ENCODE data around the gene LRP1B.
"Not testable (repeated sequence)": the region's sequence is repeated elsewhere in the genome, so short reads cannot be mapped to it uniquely, and the experiment has no call there.

The LRP1B gene

DNA sequence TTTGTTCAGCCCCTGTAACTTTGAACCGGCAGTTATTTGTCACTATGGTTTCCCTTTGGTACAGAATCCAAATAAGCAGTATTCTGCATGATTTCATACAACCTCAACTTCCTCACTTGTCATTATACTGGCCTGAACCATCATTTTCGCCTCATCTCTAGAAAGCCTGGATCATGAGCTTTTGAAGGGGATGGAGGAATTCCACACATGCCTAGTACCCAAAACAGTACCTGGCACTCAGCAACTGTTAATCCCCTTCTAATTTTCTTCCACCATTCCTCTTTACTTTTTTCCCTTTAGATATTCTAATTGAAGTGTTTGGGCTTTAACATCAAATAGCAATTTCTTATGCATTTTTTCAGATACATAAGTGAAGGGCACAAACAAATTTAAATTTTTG lies 1776.3 kb downstream of the LRP1B start:
- no peak for DNase-seq

DNA sequence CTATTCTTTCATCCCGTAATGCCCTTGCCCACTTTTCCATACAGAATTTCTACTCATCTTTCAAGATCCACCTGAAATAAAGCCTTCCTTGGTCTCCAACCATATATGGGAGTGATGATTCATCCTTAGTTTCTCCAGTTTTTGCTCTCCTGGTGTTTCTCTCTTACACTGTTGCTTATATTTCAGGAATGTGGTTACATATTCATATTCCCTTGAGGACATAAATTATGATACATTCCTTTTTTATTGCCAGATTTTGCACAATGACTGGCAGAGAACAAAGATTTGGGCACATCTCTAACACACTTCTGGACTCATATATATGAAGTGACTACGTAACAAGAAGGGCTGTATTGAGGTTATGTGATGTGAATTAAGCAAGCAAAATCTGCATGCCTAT lies 1777.3 kb downstream of the LRP1B start:
- DNase-seq, result no peak

DNA sequence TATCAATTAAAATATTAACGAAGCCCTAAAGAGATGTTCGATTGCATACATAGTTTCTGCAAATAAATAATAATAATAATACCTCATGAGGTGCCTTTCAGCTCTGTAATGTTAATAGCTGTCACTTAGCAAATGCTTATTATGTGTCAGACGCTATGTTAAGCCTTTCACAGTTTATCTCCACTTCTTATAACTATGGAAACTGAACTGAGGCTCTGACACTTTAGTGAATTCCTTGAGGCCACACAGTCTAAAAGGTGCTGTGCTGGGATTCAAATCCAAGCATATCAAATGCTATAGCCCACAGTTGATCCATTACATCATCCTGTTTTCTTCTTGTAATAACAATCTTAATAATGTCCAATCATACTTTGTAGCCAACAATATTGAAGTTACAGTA lies 1779.1 kb downstream of the LRP1B start:
- no peak for DNase-seq

DNA sequence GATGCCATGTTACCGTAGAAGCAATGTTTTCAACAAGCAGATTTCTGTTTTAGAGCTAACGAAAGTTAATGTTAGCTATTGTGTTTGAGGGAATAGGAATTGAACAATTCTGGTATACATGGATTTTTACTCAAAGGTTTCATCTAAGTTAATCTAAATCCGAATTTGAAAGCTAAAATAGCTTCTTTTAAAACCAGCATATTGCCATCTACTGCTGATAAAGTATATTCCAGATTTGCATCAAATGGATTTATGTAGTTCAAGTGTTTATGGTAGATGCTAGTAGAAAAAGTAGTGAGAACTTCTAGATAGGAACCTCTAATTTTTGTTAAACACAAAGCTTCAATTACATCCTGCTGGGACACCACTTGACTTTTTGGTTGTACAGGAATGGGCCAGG lies 1781.1 kb downstream of the LRP1B start:
- no peak for DNase-seq

DNA sequence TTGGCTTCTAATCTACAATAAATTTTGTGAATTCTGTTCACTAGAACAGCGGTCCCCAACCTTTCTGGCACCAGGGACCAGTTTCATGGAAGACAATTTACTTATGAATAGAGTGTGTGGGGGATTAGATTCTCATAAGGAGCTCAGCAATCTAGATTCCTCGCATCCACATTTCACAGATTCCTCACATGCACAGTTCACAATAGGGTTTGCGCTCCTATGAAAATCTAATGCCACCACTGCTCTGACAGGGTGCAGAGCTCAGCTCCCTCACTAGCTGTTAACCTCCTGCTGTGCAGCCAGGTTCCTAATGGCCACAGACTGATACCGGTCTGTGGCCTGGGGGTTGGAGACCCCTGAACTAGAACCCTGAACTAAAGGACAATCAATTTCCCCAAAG lies 1782.0 kb downstream of the LRP1B start:
- no peak for DNase-seq

DNA sequence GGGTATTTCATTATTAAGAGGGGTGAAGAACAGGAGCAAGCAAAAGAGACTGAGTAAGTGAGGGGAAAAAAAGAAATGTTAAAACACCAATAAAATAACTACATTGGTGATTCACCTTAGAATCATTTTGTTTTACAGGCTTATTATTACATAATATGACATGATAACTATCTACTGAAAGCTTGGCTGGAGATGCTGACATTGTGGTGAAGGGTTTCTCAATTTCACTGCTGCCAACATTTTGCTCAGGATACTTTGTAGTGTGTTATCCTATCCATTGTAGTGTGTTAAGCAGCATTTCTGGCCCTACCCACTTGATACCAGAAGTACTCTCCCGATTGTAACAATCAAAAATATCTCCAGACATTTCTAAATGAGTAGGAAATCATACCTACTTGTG lies 1786.0 kb downstream of the LRP1B start:
- no peak for DNase-seq

DNA sequence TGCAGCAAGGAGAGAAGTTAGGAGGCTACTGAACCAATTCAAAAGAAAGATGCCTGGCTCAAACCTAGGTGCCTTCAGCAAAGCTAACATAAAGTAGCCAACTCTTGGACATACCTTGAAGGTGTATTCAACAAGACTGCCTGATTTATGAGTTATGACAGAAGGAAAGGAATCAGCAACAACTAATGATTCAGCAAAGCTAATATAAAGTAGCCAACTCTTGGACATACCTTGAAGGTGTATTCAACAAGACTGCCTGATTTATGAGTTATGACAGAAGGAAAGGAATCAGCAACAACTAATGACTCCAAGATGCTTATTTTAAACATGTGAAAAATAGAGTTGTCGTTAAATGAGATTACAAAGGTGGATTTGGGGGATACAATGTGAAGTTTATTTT lies 1786.5 kb downstream of the LRP1B start:
- not testable (repeated sequence) for DNase-seq

DNA sequence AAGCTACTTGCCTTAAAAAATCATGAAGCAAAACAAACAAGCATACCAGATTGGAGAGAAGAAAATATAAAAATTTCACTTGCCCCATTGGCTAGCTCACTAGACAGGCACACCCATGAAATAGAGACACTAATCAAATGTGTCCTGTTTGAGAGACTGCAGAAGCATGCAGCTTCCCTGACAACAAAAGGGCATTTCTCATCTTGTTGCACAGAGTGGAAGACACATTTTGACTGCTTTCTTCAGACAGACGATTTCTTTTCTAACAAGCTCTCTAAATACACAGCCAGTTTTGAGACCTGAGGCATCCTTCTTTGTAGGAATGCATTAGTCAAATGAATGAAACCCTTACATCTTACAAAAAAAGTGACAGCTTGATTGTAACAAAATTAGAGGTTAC lies 1792.0 kb downstream of the LRP1B start:
- DNase-seq, result no peak

DNA sequence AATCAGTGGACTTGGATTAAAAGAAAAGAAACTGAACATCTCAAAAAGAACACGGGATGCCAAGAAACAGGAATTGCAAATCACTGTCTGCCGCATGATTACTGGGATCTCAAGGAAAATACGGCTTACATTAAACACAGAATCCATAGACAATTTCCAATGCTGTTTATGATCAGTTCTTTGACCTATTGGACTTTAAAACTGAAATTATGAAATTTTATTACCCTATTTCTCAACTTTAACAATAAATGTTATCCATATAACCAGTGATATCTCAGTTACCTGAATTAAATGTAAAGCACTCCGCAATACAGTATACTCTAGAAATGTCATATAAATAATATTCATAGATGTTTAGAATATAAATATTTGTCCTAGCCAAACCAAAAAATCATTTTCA lies 1793.8 kb downstream of the LRP1B start:
- no peak for DNase-seq

DNA sequence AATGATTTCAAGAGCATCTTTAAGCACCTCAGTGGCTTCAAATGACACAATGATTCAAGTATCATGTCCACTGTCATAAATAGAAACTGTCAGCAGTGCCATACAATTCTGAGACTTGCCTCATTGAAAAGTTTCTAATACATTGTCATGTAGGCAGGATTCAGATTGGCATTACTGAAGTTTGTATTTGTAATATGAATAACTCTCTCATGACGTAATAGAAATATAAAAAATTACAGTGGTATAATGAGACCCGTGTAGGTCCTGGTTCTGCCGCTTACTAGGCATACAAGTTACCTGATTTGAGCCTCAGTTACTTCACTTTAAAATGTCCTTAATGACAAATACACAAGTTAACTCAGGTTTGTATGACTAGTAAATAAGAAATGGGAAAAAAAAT lies 1814.5 kb downstream of the LRP1B start:
- no peak for DNase-seq

DNA sequence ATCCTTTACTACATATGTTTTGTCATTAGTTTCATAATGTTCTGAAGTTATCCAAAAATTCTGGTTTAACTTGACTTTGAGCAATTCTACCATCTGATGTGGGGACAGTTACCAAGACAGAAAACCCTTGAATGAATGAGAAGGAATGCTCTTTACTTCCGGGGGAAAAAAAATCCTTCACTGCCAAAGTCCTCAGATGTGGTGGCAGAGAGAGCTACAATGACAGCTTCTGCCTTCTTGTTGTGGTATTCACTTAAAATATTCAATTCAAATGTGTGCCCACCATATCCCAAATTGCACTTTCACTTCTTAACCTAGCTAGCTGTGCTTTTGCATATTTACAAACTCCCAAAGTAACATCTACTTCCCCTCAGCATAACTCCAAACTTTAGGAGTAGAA lies 1818.9 kb downstream of the LRP1B start:
- no peak for DNase-seq

DNA sequence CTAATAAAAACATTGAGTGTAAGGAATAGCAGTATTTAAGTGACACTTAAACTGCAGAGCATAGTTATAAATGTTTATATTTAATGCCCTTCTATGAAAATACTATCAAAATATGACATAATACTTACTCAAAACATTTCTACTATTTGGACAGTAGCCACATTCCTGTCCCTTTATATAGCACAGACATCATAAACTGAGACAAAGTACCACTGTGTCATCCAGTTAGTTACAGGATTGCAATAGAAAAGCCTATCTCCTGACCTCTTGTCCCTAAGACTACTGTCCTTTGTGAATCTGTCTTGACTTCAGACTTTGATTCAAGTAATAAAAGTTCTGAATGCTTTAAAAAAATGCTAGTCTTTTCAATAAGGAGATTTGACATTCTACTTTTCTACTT lies 1822.1 kb downstream of the LRP1B start:
- DNase-seq, result no peak

DNA sequence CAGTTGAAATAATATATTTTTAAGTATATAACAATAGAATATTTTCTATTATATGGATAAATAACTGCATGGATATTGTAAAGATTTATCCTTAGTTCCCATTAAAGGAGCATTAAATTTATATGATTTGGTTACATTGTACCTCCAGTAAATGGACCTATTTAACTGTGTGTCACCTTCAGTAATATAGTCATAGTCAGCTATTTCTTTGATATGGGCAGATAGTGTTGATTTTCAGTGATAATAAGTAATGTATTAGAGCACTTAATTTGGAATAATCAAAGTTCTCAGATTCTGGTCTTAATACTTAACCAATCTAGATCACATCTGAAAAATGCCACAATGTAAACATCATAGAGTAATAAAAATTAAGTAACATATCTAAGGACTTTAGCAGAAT lies 1823.3 kb downstream of the LRP1B start:
- DNase-seq, result no peak

DNA sequence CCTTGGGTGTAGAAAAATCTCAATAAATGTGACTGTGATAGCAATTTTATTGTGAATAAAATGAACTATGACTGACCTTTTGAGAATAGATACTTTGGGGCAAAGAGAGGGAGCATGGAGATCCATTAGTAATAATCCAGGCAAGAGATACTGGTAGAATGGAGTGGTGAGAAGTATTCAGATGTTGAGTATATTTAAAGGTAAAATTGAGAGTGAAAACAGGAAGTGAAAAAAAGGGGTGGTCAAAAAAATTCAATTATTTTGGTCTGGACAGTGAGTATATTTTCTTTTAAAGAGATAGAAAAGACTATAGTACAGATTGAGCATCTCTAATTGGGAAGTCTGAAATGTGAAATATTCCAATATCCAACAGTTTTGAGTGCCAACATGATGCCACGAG lies 1835.0 kb downstream of the LRP1B start:
- DNase-seq, result no peak

DNA sequence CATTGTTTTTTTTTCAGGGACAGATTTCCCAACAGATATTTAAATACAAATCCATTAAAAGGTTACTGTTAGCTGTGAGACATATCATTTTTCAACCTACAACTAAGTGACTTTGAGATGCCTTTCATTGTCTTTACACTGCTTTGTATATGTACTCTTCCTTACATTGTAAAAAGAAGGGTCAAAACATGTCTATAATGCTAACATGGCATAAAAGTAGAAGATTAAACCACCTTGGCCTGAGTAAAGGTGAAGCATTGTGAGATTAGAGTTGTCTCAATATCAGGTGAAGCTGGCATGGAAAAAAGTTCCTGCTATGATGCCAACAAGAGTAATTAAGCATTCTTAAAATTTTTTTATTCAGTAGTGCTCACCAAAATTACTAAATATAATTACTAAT lies 1842.1 kb downstream of the LRP1B start:
- DNase-seq, result no peak

DNA sequence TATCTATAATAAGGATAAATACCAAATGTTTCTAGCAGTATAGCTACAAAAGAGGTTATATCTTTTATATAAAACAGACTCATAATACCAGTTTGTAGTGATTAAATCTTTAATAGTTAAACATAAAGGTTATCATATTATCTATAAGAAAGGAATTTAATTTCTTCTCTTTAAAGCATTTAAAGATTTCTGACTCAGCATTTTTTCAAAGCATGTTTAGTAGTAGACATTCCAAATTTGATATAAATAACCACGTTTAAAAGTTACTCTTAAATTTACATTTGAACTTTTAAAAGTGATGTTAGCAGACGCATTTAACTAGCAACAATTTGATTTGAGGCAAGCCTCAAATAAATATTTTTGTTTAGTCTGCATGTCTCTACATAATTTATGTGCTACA lies 1842.6 kb downstream of the LRP1B start:
- DNase-seq, result no peak

DNA sequence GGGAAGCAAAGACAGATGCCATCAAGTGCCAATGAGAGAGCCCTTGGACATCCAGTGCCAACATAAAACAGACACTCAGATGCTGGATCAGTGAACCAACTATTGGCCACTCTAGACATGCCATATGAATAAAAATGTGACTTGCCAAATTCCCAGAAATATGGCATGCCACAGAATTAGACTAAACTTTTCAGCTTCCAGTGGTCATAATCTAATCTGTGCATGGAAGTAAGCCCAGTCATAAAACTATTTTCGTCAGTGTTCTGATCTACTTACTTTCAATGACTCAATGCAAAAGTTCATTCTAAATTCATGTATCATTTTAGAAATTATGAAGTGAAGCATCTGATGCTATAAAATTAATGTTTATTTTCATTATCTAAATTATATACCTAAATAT lies 1844.4 kb downstream of the LRP1B start:
- DNase-seq, result no peak

DNA sequence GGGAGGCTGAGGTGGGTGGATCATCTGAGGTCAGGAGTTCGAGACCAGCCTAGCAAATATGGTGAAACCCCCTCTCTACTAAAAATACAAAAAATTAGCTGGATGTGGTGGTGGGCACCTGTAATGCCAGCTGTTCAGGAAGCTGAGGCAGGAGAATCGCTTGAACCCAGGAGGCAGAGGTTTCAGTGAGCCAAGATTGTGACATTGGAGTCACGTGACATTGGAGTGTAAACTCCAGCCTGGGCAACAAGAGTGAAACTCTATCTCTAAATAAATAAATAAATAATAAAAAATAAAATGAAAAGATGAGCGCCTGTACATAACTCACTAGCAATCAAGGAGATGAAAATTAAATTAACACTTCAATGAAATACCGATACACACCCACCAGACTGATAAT lies 1853.5 kb downstream of the LRP1B start:
- DNase-seq, result not testable (repeated sequence)

DNA sequence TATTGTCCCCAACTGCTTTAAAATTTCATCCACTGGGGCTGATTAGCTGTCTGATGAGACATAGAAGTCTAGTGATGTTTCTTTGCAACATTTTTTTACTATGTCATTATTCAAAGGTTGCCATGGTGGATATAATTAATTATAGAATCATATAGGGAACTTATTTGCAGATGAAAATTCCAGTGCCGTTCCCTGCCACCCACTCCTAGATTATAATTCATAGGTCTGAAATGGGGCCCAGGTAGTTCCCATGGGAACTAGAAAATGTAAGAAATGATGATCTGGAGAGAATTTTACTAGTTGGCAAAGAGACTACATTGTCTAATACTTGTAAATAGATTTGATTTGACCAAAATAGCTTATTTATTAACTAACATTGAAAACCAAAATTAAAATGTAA lies 1854.2 kb downstream of the LRP1B start:
- no peak for DNase-seq

DNA sequence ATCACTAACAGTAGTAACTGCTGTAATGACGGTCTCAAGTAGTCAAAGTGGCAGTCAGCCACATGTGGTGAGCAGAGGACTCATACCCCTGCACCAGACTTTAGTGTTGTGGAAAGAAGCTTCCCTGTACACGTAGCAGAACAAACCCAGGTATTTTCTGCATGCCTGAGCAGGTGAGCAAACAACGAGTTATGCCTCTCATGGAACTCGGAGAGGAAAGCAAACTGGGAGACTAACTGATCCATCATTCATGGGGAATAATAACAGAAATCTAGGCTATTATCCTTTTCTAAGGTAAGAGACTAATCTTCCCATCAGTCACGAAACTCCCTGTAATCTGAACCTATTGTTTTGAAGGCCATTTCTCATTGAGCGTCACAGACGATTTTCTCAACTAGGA lies 1855.4 kb downstream of the LRP1B start:
- no peak for DNase-seq

DNA sequence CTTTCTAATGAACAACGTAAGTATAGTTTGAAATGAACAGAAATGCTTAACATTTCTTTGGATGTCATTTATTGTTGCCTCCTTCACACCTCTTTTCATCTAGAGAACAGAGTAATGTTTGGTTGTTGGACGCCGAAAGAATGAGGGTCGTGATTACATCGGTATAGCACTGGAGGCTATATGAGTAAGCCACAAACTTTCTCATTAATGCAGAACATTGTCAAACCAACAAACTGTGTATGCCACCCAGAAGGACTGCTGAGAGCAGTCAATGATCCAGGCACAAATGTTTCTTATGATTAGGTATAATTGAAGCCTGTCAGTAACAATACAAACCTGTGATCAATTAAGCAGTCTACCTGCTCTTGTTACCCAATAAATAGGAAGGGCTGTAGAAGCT lies 1855.9 kb downstream of the LRP1B start:
- no peak for DNase-seq

DNA sequence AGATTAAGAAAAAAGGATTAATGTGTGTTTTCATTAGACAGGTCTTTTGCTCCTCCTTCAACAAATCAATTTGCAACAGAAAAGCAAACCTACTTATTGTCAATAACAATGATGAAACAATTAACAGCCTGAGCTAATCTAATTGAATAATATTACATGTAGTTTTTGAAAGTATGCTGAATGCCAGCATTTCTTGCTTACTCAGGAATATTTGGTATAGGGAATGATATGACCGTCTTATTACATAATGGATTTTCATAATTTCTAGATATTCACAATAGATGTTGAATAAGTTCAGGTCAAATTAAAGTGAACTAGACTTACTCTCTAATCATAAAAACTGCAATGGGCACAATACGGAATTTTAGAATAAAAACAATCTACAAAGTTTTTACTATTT lies 1856.9 kb downstream of the LRP1B start:
- no peak for DNase-seq

DNA sequence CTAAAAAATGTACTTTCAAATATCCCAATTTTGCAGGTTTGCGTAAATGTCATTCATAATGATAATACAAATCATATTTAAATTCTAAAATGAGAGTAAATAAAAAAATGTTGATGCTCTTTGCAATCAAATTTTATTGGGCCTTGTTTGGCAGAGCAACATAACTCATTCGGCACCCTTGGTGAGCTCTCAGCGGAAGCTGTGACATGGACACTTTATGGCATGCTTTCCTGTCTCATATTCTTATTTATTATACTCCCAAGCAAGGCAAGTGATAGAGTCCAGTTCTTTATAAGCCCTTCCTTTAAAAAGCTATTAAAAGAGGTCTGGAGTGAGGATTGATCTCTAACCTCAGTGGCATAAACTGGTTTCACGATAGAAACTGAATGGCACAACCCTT lies 1857.4 kb downstream of the LRP1B start:
- DNase-seq, result no peak

DNA sequence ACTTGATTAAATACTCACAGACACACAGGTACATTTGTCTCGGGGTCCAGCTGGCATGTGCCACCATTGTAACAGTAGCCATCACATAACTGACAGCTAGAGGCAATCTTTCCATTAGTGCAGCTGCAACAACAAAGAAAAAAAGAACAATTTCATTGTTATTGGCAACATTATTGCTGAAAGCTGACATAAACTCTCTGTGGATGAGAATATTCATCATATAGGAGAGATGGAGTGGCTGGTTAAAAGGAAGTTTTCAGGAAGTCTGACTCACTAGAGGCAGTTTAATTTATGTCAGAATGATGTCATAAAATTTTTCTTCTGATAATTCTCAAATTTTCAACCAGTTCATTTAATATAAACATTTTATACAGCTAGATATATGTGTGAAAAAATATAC lies 1860.6 kb downstream of the LRP1B start:
- DNase-seq, result no peak

DNA sequence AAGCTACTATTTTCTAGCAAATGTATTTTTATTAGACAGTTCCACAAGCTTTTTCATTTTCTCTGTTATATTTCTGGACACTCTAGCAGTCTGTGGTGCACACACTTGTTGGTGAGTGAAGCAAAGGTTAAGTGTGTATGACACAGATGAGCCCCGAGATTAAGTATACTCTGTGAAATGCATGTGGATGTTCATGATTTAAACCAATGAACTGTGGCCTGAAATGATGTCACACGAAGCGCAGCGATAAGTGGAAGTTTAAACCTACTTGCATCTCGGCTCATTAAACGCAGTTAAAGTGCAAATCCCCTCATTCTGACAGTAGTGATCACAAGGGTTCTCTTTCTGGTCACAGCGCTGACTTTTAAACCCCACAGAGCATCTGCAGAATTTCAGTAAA lies 1861.8 kb downstream of the LRP1B start:
- no peak for DNase-seq

DNA sequence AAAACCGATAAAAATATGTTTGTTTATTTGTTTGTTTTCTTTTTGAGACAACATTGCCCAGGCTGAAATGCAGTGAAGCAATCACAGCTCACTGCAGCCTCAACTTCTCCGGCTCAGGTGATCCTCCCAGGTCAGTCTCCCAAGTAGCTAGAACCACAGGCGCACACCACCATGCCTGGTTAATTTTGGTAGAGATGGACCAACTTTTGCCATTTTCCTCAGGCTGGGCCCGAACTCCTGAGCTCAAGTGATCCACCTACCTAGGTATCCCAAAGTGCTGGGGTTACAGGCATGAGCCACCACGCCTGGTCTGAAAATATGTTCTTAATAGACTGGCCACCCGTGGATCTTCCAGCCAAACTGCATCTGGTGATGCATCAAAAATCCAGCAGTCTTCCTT lies 1867.9 kb downstream of the LRP1B start:
- DNase-seq, result no peak

Measured in NCI-H1048 (cell line).